Smooth muscle cell of trachea (primary cell): ENCODE data around the gene FAM118B. TPM values are rescaled to one million over a fixed set of nuclear protein-coding genes. Genes with fewer than 3 reads are reported as not detected.

ENCODE experiments used
- total RNA-seq: library from RNA; depleted of rRNA; stranded (reverse); fragments of >200 nt; gene quantifications from 2 replicates; pipeline ENCODE4 v1.2.1, GENCODE V29; 2014

FAM118B gene
- 24.3 and 26.3 TPM in 2 replicates for total RNA-seq

GRCh38 chr11:126211236-126212088 is at the start of gene FAM118B, which contains the start of gene RPUSD4:
Gene FAM118B (plus strand): TSS chr11:126211782. CDS start chr11:126235002, 23,220 bp downstream.
Gene RPUSD4 (minus strand): TSS chr11:126211650. CDS start chr11:126211638, 12 bp downstream.

GRCh38 chr11:126268708-126269579 is 57.4 kb downstream of the FAM118B start, which contains the start of the genes FOXRED1 and SRPRA:
Gene FOXRED1 (plus strand): TSS chr11:126269154. CDS start chr11:126269207, 53 bp downstream.
Gene SRPRA (minus strand): TSS chr11:126268895. CDS start chr11:126268804, 91 bp downstream.

GRCh38 chr11:126282736-126283591 is 71.4 kb downstream of the FAM118B start, which contains the start of gene TIRAP:
Gene TIRAP (plus strand): TSS chr11:126283093. CDS start chr11:126290895, 7,802 bp downstream.

GRCh38 chr11:126303623-126304456 is 92.3 kb downstream of the FAM118B start, which contains the start of gene DCPS:
Gene DCPS (plus strand): TSS chr11:126304060. CDS start chr11:126304081, 21 bp downstream.

Other genes with a start within 250 kb of the FAM118B start
- gene CDON, start 148.9 kb upstream of the FAM118B start, total RNA-seq, result 7.9 and 19.8 TPM in 2 replicates
- 35.3 and 35.6 TPM in 2 replicates for gene RPUSD4, start 132 bp upstream of the FAM118B start, total RNA-seq
- gene SRPRA, start 57.1 kb downstream of the FAM118B start, total RNA-seq, result 61.0 and 67.5 TPM in 2 replicates
- 5.0 and 17.9 TPM in 2 replicates for gene FOXRED1, start 57.4 kb downstream of the FAM118B start, total RNA-seq
- gene TIRAP, start 71.3 kb downstream of the FAM118B start, total RNA-seq, result 4.7 and 5.0 TPM in 2 replicates
- 17.2 and 22.0 TPM in 2 replicates for gene DCPS, start 92.3 kb downstream of the FAM118B start, total RNA-seq
- gene ST3GAL4, start 143.9 kb downstream of the FAM118B start, total RNA-seq, result 39.7 and 51.8 TPM in 2 replicates